ENCODE data around the gene PPP4C. TPM values are rescaled to one million over a fixed set of nuclear protein-coding genes. Genes with fewer than 3 reads are reported as not detected.

Gene PPP4C
- total and polyA plus RNA-seq, 2 experiments from 2014 or later, result 123 to 236 TPM

- Histone ChIP-seq H3K27me3 (no peaks in the 10 kb centered on the region), H3K79me2 (peaks cover 11% of the 10 kb centered on the region), H2AFZ (peak within 1 kb of the TSS; percentile 76), H3K4me2 (peak within 1 kb of the TSS; percentile 92), H3K36me3 (replicated peaks; ENCODE audit: insufficient read depth, low read depth) (no peaks in the 10 kb centered on the region), H3K9me2 (replicated peaks; ENCODE audit: insufficient read depth) (no peaks in the 10 kb centered on the region), H3K4me1 (ENCODE audit: insufficient read depth) (peaks cover 15% of the 10 kb centered on the region), H3K4me3 (peak within 1 kb of the TSS; percentile 25), H3K27ac (peak within 1 kb of the TSS; percentile 53), H3K9me3 (ENCODE audit: low read depth) (no peaks in the 10 kb centered on the region), H4K20me1 (ENCODE audit: insufficient read depth, poor library complexity, severe bottlenecking) (no peaks in the 10 kb centered on the region)
- 2% methylated on average over 74 of the region's 76 CpGs for WGBS (ENCODE audit: low lambda C conversion rate, missing lambda C conversion rate)
- TF ChIP-seq EZH2 (IDR thresholded peaks at IDR 0.05; ENCODE audit: borderline replicate concordance), result no peak
- TF ChIP-seq CTCF (IDR thresholded peaks at IDR 0.05; ENCODE audit: poor library complexity), result peak; percentile 75
- TF ChIP-seq EZH2phosphoT487 (IDR thresholded peaks at IDR 0.05; ENCODE audit: low read depth, severe bottlenecking, unreplicated experiment), result no peak
- DNase-seq (ENCODE audit: low spot score), result peak; percentile 97
These were observed 15.9 kb downstream of the PPP4C start, which contains the start of gene TBX6 for GRCh38 chr16:30091474-30092372. TBX6 (minus strand) TSS chr16:30091924; CDS start chr16:30091193, 731 bp downstream.

- H3K9me3 ChIP-seq (ENCODE audit: low read depth), result no peaks in the 10 kb centered on the region
- H3K36me3 ChIP-seq (replicated peaks; ENCODE audit: insufficient read depth, low read depth), result no peaks in the 10 kb centered on the region
- no peaks in the 10 kb centered on the region for H3K27me3 ChIP-seq
- 26% methylated on average over 21 of the region's 22 CpGs for WGBS (ENCODE audit: low lambda C conversion rate, missing lambda C conversion rate)
- TF ChIP-seq CTCF (IDR thresholded peaks at IDR 0.05; ENCODE audit: poor library complexity), result peak; percentile 57
- no peak for TF ChIP-seq EZH2 (IDR thresholded peaks at IDR 0.05; ENCODE audit: borderline replicate concordance)
- no peak for TF ChIP-seq EZH2phosphoT487 (IDR thresholded peaks at IDR 0.05; ENCODE audit: low read depth, severe bottlenecking, unreplicated experiment)
- peak overlapping the region; percentile 92 for H3K4me2 ChIP-seq
- peaks cover 16% of the 10 kb centered on the region for H3K79me2 ChIP-seq
- no peaks in the 10 kb centered on the region for H4K20me1 ChIP-seq (ENCODE audit: insufficient read depth, poor library complexity, severe bottlenecking)
- H3K4me1 ChIP-seq (ENCODE audit: insufficient read depth), result peaks cover 15% of the 10 kb centered on the region
- H3K4me3 ChIP-seq, result peak overlapping the region; percentile 25
- H3K9me2 ChIP-seq (replicated peaks; ENCODE audit: insufficient read depth), result no peaks in the 10 kb centered on the region
- peak overlapping the region; percentile 63 for H2AFZ ChIP-seq
- peak overlapping the region; percentile 53 for H3K27ac ChIP-seq
- peak; percentile 68 for DNase-seq (ENCODE audit: low spot score)
These were observed 16.7 kb downstream of the PPP4C start for GRCh38 chr16:30092373-30093010.

- Histone ChIP-seq H3K27ac (no peak overlapping the region), H3K9me2 (replicated peaks; ENCODE audit: insufficient read depth) (no peaks in the 10 kb centered on the region), H3K79me2 (peaks cover 37% of the 10 kb centered on the region), H3K9me3 (ENCODE audit: low read depth) (no peaks in the 10 kb centered on the region), H3K27me3 (no peaks in the 10 kb centered on the region), H3K36me3 (replicated peaks; ENCODE audit: insufficient read depth, low read depth) (no peaks in the 10 kb centered on the region), H3K4me1 (ENCODE audit: insufficient read depth) (peaks cover 18% of the 10 kb centered on the region), H3K4me3 (no peak overlapping the region), H4K20me1 (ENCODE audit: insufficient read depth, poor library complexity, severe bottlenecking) (peaks cover 11% of the 10 kb centered on the region), H2AFZ (no peak overlapping the region), H3K4me2 (peak overlapping the region; percentile 90)
- no peak for TF ChIP-seq CTCF (IDR thresholded peaks at IDR 0.05; ENCODE audit: poor library complexity)
- TF ChIP-seq EZH2phosphoT487 (IDR thresholded peaks at IDR 0.05; ENCODE audit: low read depth, severe bottlenecking, unreplicated experiment), result no peak
- no peak for TF ChIP-seq EZH2 (IDR thresholded peaks at IDR 0.05; ENCODE audit: borderline replicate concordance)
- 90% methylated on average over 11 of the region's 11 CpGs for WGBS (ENCODE audit: low lambda C conversion rate, missing lambda C conversion rate)
- DNase-seq (ENCODE audit: low spot score), result no peak
These were observed 18.9 kb downstream of the PPP4C start for GRCh38 chr16:30094541-30095165.
